Activated T-cell treated with anti-CD3 and anti-CD28 coated beads, Interleukin-2, amount 50 U/mL, for 1 hour (primary cell): Measurements from ENCODE around the gene SNAPIN.

Experiments
- DNase-seq: peaks from one replicate; pipeline ENCODE4 v3.0.0-alpha.2; 2020

SNAPIN gene, protein sequence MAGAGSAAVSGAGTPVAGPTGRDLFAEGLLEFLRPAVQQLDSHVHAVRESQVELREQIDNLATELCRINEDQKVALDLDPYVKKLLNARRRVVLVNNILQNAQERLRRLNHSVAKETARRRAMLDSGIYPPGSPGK

DNA sequence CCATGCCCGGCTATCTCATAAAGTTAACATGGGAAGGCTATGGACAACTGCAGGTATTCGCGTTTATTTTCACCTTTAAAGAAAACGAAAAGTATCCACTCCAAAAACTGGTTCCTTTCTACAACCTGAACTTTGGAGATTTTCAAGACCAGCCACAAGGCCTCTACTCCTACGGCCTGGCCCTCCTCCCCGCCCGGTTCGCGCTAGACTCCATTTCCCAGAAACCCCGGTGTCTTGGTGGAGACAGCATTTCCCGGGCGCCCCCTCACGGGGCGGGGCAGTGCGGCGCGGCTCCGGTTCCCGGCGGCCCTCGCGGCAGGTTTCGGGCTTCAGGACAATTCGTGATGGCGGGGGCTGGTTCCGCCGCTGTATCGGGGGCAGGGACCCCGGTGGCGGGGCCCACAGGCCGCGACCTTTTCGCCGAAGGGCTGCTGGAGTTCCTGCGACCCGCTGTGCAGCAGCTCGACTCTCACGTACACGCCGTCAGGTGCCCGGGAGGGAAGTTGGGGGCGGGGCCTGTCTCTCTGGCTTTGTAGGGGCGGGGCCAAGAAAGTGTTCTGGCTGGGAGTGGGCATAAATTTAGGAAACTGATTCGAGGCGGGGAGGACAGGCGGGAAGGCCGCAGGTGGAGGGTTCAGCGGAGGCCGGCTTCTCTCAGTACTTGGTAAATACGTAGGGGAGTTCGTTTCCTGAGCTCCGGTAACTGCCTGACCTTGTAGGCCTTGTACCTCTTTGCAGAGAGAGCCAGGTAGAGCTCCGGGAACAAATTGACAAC lies at the start of gene SNAPIN:
Gene SNAPIN (plus strand): TSS at position 304 of the 775 bp plus-strand sequence. CDS start 41 bp downstream, at position 345.
- DNase-seq: peak; percentile 92

DNA sequence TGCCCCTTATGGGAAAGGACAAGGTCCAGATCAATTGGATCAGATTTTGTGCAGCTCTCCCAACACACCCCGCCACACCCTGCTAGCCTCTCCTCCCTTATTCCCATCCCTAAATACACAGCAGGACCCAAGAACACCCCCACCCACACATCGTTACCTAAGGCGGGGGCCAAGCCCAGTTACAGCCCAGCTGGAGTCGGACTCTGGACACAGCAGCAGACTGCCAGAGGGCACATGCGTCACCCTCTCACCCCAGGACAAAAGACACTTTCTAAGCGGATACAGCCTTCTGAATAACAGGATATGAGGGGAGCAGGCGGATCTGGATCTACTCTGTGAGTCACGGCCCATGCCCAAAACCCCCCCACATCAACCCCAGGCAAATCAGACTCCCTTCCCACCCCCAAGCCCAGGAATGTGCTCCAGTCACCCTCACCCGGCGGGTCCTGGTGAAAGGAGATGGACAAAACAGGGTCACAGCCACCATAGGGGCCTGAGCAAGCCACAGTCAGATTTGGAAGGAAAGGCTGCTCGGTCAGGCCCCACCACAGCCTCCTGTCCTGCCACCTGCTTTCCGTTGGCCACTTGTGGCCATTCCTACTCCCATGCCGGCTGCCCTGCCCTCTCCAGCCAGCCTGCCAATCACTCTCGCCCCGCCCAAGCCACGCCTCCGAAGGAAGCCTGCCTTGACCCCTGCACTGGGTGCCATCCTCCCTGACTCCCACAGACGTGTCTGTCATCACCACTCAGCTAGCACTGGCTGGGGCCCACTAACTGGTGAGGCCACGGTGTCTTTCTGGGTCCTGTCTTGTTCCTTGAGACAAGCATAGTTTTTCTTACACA lies 49.5 kb upstream of the SNAPIN start:
- DNase-seq: no peak

DNA sequence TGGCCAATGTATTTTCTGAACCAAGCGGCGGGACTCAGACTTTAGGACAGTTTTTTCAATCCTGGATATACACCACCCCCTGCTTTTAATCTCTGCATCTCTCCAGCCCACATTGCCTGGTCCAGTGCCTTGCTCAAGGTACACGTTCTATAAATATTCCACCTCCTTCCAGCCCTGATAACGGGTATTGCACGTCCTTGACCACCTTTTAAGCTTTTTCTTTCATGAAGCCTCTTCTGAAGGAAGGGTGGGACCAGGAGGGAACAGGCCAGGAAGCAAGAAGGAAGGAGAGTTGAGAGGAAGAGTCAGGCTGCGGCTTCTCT lies 49.0 kb upstream of the SNAPIN start:
- DNase-seq: no peak

DNA sequence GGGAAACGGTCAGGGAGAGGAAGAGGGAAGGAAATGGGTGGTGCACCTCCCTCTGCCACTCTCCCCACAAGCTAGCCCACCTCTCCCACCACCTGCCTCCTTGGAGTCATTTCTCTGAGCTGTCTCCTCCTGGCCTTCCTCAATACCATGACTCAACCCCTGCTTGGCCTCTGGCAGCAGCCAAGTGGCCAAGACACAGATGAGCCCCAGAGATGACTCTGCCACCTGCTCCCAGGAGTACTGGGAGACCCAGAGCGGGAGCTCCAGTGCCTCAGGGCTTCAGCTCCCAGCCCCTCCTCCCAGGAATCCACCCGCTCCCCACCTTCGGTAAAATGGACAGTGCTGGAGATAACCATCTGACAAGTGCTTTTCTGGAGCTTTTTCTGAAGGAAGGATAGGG lies 48.2 kb upstream of the SNAPIN start:
- no peak for DNase-seq

DNA sequence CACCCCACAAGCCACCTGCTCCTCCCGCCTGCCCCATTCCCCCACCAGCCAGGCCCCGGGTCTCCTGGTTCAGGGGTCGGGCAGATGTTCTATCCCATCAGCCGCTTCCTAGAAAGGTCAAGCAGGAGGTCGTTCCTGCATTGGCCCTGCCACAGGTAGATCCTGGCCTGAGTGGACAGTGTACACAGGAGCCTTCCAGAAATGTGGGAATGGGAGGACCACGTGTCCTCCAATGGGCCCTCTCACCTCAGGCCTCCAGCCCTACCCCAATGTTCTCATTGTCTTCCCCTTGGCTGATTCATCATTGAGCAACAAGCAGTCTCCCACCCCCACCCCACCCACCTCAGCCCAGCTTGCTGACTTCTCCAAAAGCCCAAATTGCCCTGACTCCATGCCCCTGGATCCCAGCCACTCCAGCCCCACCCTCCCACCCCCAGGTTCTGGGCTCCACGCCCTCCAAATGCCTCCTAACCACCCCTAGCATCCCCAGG lies 47.6 kb upstream of the SNAPIN start:
- DNase-seq: no peak

DNA sequence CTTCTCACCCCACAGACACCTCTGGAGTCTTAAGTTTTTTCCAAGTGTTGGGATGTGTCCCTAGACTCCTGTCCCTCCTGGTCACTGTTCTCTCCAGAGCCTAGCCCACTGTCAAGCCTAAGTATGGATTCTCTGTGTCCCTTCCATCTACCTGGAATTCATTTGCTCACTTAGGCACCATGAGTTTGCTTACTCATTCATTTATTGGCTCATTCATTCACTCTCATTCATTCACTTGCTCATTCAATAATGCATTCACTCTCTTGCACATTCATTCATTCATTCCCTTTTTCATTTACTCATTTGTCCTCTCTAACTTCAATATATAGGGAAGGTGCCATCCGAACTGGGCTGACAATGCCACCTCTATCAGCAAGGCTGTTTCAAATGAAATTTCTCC lies 47.1 kb upstream of the SNAPIN start:
- DNase-seq: no peak

DNA sequence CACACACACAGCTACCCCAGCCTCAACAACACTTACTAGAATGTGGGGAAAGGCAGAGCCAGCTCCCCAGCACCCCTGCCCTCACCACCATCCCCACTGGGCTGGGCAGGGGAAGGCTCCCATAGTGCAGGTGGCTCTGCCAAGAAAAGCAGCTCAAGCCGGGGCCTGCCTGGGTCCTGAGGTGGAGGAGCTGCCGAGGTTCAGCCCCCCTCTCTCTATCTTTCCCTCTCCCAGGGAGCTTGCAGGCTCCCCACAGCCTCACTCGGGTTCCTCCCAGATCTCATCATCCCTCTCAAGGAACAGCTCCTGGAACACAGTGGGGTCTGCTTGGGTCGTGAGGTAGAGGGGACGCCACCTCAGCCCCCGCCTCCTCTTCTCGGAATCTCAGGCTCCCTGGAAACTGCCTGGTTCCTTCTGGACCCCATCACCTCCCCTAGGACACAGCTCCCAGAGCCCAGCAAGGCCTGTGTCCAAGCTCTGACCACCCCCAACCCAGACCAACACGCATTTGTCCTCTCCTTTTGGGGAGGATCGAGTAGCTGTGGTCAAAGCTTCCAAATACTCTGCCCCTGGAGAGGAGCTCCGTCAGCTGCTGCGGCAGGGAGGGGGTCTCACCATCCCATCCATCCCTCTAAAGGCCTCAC lies 46.3 kb upstream of the SNAPIN start:
- DNase-seq: no peak

DNA sequence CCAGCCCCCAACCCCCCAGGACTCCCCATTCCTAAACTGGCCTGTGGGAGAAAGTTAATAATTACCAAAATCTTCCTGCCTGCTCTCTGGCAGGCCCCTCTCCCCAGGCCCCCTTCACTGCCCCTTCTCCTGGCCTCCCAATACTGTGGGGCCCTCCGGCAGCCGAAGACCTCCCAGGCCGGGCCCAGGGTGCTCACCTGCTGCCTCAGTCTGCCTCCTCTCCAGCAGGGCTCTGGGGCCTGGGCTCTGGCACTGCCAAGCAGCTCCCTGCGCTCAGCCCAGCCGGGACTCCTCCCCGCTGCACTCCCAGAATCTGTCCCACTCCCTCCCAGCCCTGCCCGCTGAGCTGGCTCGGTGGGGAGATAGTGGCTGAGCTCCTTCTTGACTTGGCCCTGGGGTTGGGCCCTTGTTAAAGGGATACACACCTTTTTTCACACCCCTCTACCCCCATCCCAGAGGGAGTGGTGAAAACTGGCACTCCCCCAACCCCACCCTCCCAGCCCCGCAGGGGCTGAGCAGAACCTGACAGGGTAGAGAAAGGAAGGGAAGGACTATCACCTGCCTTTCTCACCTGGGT lies 45.7 kb upstream of the SNAPIN start, which contains the start of gene S100A16:
Gene S100A16 (minus strand): TSS at position 383 of the 577 bp plus-strand sequence. CDS start 4,986 bp downstream, outside the sequence.
- no peak for DNase-seq

DNA sequence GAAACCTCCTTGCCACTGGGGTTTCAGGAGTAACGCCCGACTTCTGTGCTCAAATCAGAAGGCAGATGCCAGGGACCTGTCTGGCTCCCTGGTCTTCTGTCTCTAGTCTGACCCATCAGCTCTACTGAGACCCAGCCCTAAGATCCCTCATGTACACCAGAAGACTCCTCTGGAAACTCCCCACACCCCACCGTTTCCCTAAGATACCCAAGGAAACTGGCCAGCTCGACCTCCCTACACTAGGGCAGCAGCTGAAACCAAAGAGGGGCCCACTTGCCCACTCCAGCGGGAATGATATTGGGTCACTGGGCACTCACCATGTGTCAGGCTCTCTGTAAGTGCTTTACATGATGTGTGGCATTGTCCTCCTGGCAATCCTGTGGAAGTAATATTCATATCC lies 45.1 kb upstream of the SNAPIN start:
- DNase-seq: no peak

DNA sequence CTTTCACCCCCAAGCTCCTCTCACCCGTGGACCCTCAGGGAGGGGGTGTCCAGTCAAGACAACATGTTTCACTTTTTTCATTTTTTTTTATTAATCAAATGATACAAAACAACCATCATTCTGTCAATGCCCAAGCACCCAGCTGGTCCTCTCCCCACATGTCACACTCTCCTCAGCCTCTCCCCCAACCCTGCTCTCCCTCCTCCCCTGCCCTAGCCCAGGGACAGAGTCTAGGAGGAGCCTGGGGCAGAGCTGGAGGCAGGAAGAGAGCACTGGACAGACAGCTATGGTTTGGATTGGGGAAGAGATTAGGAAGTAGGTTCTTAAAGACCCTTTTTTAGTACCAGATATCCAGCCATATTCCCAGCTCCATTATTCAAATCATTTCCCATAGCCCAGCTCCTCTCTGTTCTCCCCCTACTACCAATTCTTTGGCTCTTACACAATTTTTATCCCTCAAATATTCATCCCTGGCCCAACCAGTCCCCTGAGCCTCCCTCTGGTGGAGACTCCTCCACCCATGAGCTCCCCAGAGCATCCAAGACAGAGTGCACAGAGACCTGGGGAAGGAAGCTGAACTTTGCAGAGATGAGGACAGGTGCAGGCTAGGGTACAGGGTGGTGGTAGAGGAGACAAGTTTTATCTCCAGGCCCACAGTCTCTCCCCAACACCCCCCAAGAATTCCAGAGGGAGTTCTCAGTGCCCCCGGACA lies 44.2 kb upstream of the SNAPIN start:
- no peak for DNase-seq

DNA sequence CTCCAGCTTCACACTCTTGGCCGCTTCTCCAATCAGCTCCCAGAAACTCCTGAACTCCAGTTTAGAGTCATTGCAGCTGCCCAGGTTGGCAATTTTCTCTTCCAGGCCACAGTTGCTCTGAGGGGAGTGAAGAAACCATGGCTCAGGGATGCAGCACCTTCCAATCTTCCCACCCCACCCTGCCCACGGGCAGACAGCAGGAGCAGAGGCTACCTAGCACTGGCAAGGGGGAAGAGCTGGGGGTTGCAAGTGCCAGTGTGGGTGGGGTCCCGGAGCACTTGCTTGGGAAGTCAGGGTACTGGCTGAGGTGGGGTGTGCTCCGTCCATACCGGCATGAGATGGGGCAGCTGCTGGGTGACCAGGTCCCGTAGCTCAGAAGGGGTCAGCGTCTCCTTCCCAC lies 43.6 kb upstream of the SNAPIN start:
- no peak for DNase-seq

DNA sequence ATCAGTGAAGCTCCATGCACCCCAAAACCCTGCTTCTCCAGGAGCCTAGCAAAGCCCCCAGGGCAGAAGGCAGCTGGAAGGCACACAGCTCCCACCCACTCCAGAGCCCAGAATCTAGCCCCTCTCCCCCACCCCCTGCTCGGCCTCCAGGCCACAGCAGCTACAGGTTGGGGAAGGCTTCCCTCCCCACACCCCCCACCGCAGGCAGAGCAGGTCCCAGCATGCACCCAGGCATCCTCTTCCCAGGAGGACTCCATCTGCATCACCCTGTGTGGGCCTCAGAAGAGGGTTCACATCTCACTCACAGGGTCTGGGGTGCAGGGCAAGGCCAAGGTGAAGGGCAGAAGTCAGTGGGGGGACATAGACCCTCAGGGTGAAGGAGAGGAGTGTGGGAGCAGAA lies 43.1 kb upstream of the SNAPIN start:
- DNase-seq: no peak

DNA sequence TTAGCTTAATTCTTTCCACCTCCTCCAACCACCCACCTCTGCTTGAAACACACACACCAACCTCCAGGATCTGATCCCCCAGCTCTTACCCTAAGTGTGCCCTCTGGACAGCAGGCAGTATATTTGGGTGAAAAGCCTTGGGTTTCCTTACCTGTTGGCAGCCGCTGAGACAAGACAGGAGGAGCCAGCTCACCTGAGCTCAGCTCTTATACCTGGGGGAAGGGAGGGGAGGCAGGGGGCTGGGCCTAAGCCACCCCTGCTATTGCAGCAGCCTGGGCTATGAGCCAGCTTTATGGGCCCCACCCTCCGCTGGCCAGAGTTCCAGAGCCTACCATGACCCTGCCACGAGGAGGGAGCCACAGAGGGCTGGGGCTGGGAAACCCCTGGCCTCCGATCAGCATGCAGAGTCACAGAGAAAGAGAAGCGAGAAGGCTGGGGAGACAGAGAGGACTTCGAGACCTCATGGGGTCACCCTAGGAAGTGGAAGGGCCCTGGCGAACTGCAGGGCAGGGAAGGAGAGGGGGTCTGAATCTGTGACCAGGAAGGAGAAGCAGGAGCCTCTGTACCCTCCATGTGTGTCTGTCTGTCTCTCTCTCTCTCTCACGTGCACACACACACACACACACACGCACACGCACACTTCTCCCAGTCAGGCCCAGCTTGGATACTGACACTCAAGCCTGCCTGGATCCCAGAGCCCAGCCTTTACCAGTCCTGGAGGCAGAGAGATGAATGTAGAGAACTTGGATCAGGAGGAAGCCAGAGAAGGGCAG lies 42.2 kb upstream of the SNAPIN start, which contains the start of gene S100A14:
Gene S100A14 (minus strand): TSS at position 182 of the 773 bp plus-strand sequence. CDS start 467 bp downstream, outside the sequence.
- no peak for DNase-seq

DNA sequence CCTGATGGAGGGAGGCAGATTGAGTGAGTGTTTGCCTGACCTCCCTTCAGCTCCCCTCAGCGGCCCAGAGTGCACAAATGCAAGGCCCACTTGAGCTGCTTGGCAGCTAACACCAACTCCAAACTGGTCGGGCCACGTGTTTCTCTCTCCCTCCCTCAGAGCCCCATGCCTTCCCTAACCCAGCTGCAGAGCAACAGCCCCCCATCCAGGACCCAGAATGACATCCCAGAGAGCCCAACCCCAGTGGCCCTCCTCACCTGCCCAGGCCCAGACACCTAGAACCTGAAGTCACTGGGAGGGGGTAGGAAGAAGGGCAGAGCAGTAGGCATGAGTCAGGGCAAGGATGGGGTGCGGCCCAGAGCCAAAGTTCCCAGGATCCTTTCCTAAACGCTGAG lies 41.6 kb upstream of the SNAPIN start:
- no peak for DNase-seq

DNA sequence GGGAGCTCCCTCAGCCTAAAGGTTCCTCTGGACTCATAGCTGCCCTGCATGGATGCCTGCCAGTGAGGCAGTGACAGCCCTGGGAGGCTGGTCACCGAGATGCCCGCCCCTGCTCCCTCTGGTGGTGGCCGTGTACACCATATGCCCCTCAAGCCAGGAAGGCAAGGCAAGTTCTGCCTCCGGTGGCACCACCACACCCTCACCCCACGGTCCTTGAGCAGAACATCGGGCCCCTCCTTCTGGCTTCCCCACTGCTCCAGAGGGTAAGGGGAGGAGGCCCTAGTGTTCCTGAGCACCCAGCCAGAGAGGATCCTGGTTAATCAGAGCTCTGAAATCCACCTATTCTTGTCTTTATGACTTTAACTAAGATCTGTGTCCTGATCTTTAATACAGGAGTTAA lies 40.8 kb upstream of the SNAPIN start:
- DNase-seq: peak; percentile 73

DNA sequence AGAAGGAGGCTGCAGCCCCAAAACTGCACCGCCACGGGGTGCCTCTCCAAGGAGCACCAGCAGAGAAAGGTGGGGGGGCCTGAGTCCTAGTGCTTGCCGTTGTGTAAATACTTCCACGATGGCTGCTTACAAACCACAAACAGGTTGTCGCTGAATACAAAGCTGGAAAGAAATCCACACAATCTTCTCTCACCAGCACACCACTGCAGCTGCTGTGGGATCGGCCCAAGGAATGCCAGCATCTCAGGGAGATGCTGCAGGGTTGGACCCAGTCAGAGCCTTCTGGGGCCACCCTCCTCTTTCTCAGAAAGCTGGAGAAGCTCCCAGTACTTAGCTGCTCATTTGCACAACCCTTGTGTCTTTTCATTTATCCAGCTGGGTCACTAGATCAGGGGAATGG lies 39.3 kb upstream of the SNAPIN start:
- DNase-seq: no peak

DNA sequence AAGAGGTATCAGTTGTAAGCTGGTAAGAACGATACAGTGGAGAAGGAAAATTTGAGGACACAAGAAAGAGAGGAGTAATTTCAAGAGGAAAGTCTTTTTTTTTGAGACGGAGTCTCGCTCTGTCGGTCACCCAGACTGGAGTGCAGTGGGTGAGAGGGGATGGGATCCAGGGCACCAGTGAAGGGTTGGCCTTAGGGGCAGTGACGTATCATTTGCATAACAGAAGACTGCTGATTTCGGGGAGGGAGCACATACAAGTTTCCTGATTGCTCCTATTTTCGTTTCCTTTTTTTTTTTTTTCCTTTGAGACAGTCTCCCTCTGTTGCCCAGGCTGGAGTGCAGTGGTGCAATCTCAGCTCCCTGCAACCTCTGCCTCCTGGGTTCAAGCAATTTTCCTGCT lies 35.4 kb upstream of the SNAPIN start:
- no peak for DNase-seq

DNA sequence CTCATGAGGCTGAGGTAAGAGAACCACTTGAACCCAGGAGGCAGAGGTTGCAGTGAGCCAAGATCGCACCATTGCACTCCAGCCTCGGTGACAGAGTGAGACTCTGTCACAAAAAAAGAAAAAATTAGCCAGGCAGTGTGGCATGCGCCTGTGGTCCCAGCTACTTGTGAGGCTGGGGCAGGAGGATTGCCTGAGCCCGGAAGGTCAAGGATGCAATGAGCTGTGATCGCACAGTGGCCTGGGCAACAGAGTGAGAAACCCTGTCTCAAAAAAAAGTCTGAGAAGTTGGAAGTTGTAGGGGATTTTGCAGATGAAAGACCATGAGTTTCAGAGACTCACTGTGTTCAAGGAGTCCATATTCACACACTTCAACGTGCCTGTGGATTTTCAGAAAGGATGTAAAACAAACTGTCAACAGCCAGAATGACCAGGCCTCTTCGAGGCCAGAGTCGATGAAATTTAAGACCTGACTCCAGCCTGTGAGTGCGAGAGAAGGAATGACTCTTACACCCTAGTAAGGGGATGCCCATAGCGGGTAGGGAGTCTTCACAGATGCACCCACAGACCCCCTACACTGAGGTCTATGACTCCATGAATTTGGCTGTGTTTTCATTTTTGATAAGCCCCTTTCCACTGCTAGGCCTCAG lies 33.4 kb upstream of the SNAPIN start:
- no peak for DNase-seq

DNA sequence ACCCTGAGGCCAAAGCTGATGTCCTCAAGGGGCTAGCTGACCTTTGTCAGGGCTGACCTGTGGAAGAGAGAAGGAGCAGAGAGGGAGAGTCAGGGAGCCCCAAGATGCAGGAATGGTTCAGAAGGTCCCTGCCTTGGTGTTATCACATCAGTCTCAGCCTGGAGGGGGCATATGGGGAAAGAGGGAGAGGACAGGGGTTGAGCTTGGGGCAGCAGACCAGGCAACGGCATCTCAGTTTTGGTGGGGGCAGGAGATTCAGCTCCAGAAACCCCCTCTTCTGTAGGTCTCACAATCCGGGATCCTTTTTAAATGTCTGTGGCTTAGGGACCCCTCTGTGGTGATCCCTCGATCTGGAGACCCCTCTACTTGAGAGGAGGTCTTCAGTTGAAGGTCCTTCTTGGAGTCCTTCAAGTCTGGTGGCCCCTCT lies 32.0 kb upstream of the SNAPIN start:
- DNase-seq: no peak

DNA sequence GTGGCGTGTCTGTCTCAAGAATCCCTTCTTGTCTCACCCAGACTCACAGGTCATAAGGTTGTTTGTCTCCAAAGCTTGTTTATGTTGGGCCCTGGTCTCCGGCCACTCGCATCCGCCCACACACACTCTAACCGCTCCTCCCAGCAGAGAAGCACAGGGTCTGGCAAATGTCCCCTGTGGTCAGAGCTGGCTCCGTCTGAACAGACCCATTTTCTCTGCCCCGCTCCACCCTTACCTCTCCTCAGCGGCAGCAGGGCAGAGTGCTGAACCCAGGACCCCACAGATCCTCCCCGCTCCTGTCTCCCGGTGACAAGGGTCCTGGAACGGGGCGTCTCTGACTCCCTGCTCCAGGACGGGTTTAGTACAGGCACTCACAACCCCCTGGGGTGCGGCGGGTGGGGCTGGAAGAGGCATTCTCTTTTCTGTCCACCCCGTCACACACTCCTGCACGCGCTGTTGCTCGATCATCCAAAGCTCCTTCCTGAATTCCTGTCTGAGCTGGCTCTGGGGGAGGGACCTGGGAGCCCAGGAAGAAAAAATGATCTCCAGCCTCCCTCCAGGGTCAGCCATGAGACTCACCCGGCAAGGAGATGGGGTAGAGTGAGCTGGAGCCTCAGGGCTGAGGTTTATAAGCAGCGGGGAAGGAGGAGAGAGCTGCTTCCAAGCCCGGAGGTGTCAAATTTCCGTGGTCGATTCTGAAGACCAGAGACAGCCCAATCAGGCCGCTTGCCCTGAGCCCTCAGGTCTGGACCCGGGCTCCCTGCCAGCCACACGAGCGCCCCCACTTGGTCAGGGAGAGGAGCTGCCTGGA lies 31.4 kb upstream of the SNAPIN start, which contains the start of gene S100A13:
Gene S100A13 (minus strand): TSS at position 602 of the 811 bp plus-strand sequence. CDS start 1,033 bp downstream, outside the sequence.
- DNase-seq: no peak
